CD1c-positive myeloid dendritic cell (primary cell): Measurements from ENCODE around the gene CRIP2.

ENCODE experiments used
- DNase-seq: peaks from one replicate; pipeline ENCODE4 v3.0.0-alpha.2; 2016; ENCODE audit errors: extremely low spot score

CRIP2 gene

GRCh38 chr14:105487986-105488777, 13.6 kb downstream of the CRIP2 start:
- DNase-seq = no peak

- peak; percentile 68 for DNase-seq
Measured at GRCh38 chr14:105488781-105489541, 14.3 kb downstream of the CRIP2 start.

GRCh38 chr14:105489542-105490266, 15.1 kb downstream of the CRIP2 start:
- DNase-seq = peak; percentile 90

- DNase-seq = no peak
Measured at GRCh38 chr14:105490267-105490571, 15.6 kb downstream of the CRIP2 start.

- peak; percentile 100 for DNase-seq
Measured at GRCh38 chr14:105490572-105491365, 16.1 kb downstream of the CRIP2 start, which contains the start of gene TEDC1. Gene TEDC1, plus strand, starts transcription at chr14:105491246. Its CDS starts 130 bp downstream, at chr14:105491376.

GRCh38 chr14:105491366-105491973, 16.8 kb downstream of the CRIP2 start:
- DNase-seq = peak; percentile 80

GRCh38 chr14:105492031-105492970, 17.7 kb downstream of the CRIP2 start:
- DNase-seq = no peak

GRCh38 chr14:105492971-105493871, 18.6 kb downstream of the CRIP2 start:
- DNase-seq = no peak

GRCh38 chr14:105493921-105494605, 19.4 kb downstream of the CRIP2 start:
- DNase-seq = no peak

GRCh38 chr14:105494606-105494929, 19.9 kb downstream of the CRIP2 start:
- DNase-seq = no peak

GRCh38 chr14:105495101-105495989, 20.7 kb downstream of the CRIP2 start:
- DNase-seq = no peak

- no peak for DNase-seq
Measured at GRCh38 chr14:105495990-105496830, 21.6 kb downstream of the CRIP2 start.

- no peak for DNase-seq
Measured at GRCh38 chr14:105496831-105497591, 22.4 kb downstream of the CRIP2 start.

GRCh38 chr14:105497671-105498429, 23.2 kb downstream of the CRIP2 start:
- DNase-seq = no peak
